ENCODE data around the gene BOD1. TPM values are rescaled to one million over a fixed set of nuclear protein-coding genes. Genes with fewer than 3 reads are reported as not detected.

BOD1 gene
- total RNA-seq, 1 donor from 2014 or later, result 70.9 TPM

DNA sequence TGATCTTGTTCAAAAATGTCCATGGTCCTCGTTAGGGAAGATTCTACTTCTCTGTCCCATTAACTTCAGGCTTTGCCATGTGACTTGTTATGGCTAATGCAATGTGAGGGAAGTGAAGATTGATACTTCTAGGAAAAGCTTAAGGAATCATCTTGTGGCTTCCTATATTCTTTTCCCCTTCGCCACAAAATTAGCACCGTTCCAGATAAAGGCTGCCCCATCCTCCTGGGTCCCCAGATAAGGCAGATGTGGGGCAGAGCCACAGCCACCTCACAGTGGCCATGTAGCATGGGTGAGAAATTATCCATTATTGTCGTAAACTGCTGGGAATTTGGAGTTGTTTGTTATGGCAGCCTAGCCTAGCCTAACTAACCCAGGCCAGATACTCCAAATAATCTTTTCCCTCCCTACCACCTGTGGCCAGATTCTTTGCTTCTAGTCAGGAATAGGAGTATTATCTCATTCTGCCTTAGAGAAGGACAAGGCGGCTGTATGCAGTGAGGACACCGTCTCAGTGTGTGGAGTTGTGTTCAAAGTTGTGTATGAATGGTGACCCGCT, 31.9 kb upstream of the BOD1 start:
- Mint-ChIP-seq H3K36me3 (ENCODE audit: low read depth) (peaks cover 9% of the 10 kb centered on the region), H3K4me1 (ENCODE audit: low read depth) (peaks cover 28% of the 10 kb centered on the region), H3K4me3 (ENCODE audit: unreplicated experiment) (no peak overlapping the region), H3K27me3 (ENCODE audit: low read depth) (no peaks in the 10 kb centered on the region), H3K27ac (ENCODE audit: unreplicated experiment) (no peak overlapping the region), H3K9me3 (ENCODE audit: low read depth) (peaks cover 34% of the 10 kb centered on the region)
- TF ChIP-seq, protein P1, sequence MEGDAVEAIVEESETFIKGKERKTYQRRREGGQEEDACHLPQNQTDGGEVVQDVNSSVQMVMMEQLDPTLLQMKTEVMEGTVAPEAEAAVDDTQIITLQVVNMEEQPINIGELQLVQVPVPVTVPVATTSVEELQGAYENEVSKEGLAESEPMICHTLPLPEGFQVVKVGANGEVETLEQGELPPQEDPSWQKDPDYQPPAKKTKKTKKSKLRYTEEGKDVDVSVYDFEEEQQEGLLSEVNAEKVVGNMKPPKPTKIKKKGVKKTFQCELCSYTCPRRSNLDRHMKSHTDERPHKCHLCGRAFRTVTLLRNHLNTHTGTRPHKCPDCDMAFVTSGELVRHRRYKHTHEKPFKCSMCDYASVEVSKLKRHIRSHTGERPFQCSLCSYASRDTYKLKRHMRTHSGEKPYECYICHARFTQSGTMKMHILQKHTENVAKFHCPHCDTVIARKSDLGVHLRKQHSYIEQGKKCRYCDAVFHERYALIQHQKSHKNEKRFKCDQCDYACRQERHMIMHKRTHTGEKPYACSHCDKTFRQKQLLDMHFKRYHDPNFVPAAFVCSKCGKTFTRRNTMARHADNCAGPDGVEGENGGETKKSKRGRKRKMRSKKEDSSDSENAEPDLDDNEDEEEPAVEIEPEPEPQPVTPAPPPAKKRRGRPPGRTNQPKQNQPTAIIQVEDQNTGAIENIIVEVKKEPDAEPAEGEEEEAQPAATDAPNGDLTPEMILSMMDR (IDR thresholded peaks at IDR 0.05), result no peak
- DNase-seq (ENCODE audit: low spot score), result no peak

DNA sequence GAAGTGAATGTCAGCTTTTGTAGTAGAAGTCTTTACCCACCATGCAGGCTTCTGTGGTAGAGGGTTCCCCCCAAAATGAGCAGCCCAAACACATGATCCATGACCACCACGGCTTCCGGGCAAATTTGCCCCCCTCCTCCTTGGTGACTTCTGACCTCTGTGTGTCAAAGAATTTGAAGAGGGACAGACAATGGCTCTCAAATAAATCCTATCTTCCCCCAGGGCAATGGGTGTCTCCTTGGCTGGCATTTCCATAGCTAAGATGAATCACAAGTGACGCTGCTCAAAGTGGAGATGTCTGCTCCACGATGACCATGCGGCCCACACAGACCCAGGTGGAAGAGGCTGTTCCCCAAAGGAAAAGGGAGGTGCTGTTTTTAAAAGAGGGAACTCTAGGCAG, 30.2 kb upstream of the BOD1 start:
- H3K27me3 Mint-ChIP-seq (ENCODE audit: low read depth), result no peaks in the 10 kb centered on the region
- H3K9me3 Mint-ChIP-seq (ENCODE audit: low read depth), result peaks cover 17% of the 10 kb centered on the region
- peaks cover 31% of the 10 kb centered on the region for H3K4me1 Mint-ChIP-seq (ENCODE audit: low read depth)
- peaks cover 5% of the 10 kb centered on the region for H3K36me3 Mint-ChIP-seq (ENCODE audit: low read depth)
- no peak for DNase-seq (ENCODE audit: low spot score)
- TF ChIP-seq, protein P1 (IDR thresholded peaks at IDR 0.05), result no peak
- H3K27ac Mint-ChIP-seq (ENCODE audit: unreplicated experiment), result no peak overlapping the region
- no peak overlapping the region for H3K4me3 Mint-ChIP-seq (ENCODE audit: unreplicated experiment)

DNA sequence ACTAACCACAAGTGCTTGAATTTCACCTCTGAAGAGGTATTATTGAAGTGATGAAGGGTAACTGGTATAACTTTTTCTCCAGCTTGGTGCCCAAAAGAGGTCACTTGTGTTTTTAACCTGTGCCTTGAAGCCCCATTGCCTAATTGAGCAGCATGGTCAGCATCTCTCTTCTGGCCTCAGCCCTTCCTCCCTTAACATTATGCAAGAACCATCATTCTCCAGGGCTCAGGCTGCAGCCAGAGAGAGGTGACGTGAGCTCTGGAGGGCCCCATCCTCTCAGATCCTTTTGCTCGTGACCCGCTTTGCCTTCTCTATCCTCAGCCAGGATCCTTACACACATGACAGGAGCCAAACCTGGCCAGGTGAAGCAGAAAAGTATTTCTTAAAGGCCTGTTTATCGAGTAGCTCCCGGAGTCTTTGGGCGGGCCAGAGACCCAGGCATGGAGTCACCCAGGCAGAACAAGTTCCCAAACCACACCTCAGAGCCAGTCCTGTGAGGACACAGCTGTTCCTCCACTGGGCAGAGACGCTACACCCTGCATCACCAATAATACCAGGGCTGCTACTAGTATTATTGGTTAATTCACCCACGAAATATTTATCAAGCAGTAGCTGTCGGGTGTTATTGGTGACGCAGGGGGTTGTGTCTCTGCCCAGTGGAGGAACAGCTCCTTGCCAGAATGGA, 29.6 kb upstream of the BOD1 start:
- H3K36me3 Mint-ChIP-seq (ENCODE audit: low read depth), result peaks cover 2% of the 10 kb centered on the region
- DNase-seq (ENCODE audit: low spot score), result no peak
- TF ChIP-seq, protein P1 (IDR thresholded peaks at IDR 0.05), result no peak
- H3K4me3 Mint-ChIP-seq (ENCODE audit: unreplicated experiment), result no peak overlapping the region
- H3K9me3 Mint-ChIP-seq (ENCODE audit: low read depth), result peaks cover 12% of the 10 kb centered on the region
- H3K4me1 Mint-ChIP-seq (ENCODE audit: low read depth), result peaks cover 31% of the 10 kb centered on the region
- H3K27ac Mint-ChIP-seq (ENCODE audit: unreplicated experiment), result peak overlapping the region; percentile 84
- H3K27me3 Mint-ChIP-seq (ENCODE audit: low read depth), result no peaks in the 10 kb centered on the region

DNA sequence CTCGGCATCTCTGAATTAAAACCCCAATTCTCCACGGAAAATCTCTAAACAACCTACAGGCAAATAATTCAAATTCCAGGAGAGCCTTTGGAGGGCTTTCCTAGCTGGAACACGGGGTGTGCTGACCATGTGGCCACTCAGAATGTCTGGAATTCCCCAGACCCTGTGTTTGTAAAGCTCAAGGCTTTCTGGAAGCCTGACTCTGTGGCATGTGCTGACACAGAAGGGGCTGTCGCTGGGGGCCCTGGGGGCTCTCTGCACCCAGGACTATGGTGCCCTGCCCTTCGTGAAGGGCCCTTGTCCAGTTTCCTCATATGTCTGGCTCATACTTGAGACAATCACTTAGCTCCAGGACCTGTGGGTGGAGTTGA, 29.0 kb upstream of the BOD1 start:
- TF ChIP-seq, protein P1 (IDR thresholded peaks at IDR 0.05), result no peak
- Mint-ChIP-seq H3K27me3 (ENCODE audit: low read depth) (no peaks in the 10 kb centered on the region), H3K36me3 (ENCODE audit: low read depth) (no peaks in the 10 kb centered on the region), H3K27ac (ENCODE audit: unreplicated experiment) (peak overlapping the region; percentile 84), H3K4me1 (ENCODE audit: low read depth) (peaks cover 34% of the 10 kb centered on the region), H3K9me3 (ENCODE audit: low read depth) (peaks cover 6% of the 10 kb centered on the region), H3K4me3 (ENCODE audit: unreplicated experiment) (no peak overlapping the region)
- no peak for DNase-seq (ENCODE audit: low spot score)

DNA sequence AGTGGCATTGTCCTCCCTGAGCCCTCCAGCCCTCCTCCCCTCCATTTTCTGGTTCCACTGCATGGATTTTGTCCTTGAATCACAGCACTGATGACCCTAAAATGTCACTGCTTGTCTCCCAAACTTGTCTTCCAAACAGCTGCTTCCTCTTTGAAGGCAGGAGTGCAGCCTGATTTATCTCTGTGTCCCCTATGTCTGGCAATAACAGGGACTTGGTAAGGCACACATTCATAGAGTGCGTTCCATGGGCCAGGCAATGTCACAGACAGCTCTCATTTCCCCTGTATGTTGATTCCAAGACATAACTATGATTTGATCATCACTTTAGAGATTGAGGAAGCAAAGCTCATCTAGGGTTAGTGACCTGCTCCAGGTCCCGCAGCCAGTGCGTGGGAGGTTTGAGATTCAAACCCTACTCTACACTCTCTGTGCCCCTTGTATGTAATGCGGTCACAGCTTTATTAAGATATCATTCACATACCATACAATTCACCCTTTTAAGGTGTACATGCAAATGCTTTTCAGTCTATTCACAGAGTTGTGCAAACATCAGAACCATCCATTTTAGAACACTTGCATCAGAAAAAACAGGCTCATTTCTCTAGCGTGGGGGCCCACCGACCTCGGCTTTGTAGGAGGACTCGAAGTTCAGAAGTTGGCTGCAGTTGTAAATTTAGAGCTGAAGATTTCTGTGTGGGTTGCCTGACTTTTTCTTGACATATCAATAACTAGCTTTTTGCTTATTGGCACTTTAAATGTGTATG, 28.4 kb upstream of the BOD1 start:
- no peaks in the 10 kb centered on the region for H3K36me3 Mint-ChIP-seq (ENCODE audit: low read depth)
- no peak overlapping the region for H3K4me3 Mint-ChIP-seq (ENCODE audit: unreplicated experiment)
- peaks cover under 1% of the 10 kb centered on the region for H3K9me3 Mint-ChIP-seq (ENCODE audit: low read depth)

More for the DNA sequence above, 28.4 kb upstream of the BOD1 start:
- Mint-ChIP-seq H3K27ac (ENCODE audit: unreplicated experiment) (peak overlapping the region; percentile 84), H3K4me1 (ENCODE audit: low read depth) (peaks cover 40% of the 10 kb centered on the region), H3K27me3 (ENCODE audit: low read depth) (no peaks in the 10 kb centered on the region)
- TF ChIP-seq, protein P1 (IDR thresholded peaks at IDR 0.05), result no peak
- DNase-seq (ENCODE audit: low spot score), result no peak
